Karpas-422 (cell line): ENCODE measurements around the gene CABYR. TPM values are rescaled to one million over a fixed set of nuclear protein-coding genes. Genes with fewer than 3 reads are reported as not detected.

ENCODE experiments used
- small RNA-seq: library from RNA; depleted of rRNA; stranded (forward); fragments of <200 nt; gene quantifications from one replicate; pipeline ENCODE3, GENCODE V24; 2014
- total RNA-seq: library from RNA; depleted of rRNA; stranded (reverse); fragments of >200 nt; shearing (Covaris generic); gene quantifications from 2 replicates; pipeline ENCODE4 v1.2.3, GENCODE V29; 2014; ENCODE audit warnings: low replicate concordance; rRNA removed

The CABYR gene
- total RNA-seq, 1 experiment from 2014 or later = not detected

Small RNA genes lying within 50 kb of the gene (small RNA-seq; reads per million reads assigned to genes)
- not detected for gene RF00017
- 0.87 reads per million, percentile 25 among the genes with 10 or more reads in this experiment for gene RNA5SP452
- gene RNU5A-6P = 13.0 reads per million, percentile 94 among the genes with 10 or more reads in this experiment

Other genes with a start within 250 kb of the CABYR start
- 0.07 TPM in 1 of 2 replicates, not detected in the other for gene TTC39C, start 124.3 kb upstream of the CABYR start, total RNA-seq